Right ventricle myocardium superior (tissue), 1 donor: ENCODE data around the gene ADAM19. TPM values are rescaled to one million over a fixed set of nuclear protein-coding genes. Genes with fewer than 3 reads are reported as not detected.

Experiments
- ATAC-seq: fragments of 200-7000 bp; cut with Tn5 transposase; one replicate; pipeline ENCODE4 v1.9.1; 2020; ENCODE audit warnings: mild to moderate bottlenecking; ENCODE audit not compliant: poor library complexity
- DNase-seq: peaks from one replicate; pipeline ENCODE4 v3.0.0-alpha.2; 2020
- intact Hi-C: fragments of 100-400 bp; cut with DNase I; formaldehyde crosslinking; loops from one replicate; pipeline ENCODE4 v1.11.2; 2022
- total RNA-seq: library from RNA; stranded (reverse); fragmentation: NEBNext Ultra II Directional; extraction: Animal tissue kit (Norgen Biotek cat#: 25700); gene quantifications from one replicate; pipeline ENCODE4 v1.2.1, GENCODE V29; 2021
- donor health status: DM: no; HTN: yes; CAD: no; lungs with severe emphysema.

The ADAM19 gene
- total RNA-seq, 1 donor from 2014 or later: 8.4 TPM

GRCh38 chr5:157599565-157599964, 24.0 kb upstream of the ADAM19 start:
- ATAC-seq: no peak
- intact Hi-C loops: no loop called here
- no peak for DNase-seq

DNA sequence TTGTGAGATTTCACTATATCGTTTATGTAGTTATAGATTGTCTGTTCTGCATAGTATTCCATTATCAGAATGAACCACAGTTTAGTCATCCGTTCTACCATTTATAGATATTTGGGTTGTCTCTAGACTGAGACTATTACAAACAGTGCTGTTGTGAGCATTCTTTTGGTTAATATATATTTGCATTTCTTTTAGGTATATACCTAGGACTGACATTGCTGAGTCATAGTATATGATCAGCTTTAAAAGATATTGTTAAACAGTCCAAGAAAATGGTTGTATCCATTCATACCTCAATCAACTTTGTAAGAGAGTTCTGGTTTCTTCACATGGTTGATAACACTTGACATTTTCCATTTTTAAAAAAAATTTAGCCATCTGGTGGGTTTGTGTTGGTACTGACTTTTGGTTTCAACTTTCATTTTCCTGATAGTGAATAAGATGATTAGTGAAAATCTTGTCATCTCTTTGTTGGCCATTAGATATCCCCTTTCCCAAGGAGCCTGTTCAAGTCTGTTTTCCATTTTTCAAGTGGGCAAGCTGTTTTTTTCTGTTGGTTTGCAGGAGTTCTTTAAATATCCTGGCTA, 22.9 kb upstream of the ADAM19 start:
- DNase-seq (no peak), ATAC-seq (no peak)
- intact Hi-C loops: no loop called here

- no peak for DNase-seq
- ATAC-seq: no peak
- intact Hi-C loops: no loop called here
Measured at GRCh38 chr5:157597277-157597676, 21.7 kb upstream of the ADAM19 start.

DNA sequence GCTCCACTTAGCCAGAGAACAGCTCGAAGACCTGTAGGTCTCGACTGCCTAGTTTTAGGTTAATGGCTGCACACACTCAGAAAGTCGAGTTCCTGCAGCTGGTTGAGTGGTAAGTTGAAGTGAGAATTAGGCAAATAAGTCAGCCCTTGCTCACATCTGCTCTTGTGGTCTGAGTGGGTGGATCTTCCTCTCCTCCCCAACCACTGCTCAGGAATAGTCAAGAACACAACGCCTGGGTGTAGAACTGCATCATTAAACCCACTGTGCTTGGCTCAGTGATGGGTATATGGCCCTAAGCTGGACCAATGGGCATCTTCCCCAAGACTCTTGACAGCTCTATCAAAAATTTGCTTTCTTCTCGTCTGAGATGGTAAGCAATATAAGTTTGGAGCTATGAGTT, 20.9 kb upstream of the ADAM19 start:
- ATAC-seq (no peak), DNase-seq (no peak)
- intact Hi-C loops: no loop called here

DNA sequence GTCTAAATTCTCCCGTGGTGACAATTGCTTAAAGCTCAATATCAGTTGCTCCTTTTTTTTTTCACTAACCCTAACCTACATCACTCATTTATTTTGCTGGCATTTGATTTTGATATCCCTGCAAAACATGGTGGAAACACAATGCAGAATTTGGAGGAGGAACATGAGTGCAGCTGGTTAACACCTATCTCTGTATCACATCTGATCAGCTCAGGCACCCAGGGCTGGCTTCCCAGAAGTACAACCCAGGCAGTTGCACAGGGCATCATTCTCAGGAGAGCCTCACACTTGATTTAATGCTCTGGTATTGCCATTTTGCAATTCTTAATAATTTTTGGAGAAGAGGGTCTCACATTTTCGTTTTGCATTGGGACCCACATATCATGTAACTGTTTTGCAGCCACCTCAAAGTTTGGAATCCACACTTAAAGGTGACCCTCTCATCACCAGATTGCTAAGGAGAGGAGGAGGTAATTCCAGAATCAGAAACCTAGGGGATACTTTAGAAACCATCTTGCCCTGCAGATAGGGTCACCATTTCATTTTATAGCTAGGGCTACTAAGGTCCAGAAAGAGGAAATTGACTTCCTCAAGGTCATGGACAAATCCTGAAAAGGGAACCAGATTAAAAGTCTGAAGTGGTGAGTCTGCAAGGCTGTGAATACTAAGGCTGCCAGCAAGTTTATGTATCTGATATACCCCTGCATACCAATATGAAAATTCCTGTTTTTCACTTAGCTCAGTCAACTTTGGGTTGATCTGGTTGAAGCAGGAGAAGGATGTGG, 19.3 kb upstream of the ADAM19 start:
- intact Hi-C loops: no loop called here
- ATAC-seq: no peak
- no peak for DNase-seq

DNA sequence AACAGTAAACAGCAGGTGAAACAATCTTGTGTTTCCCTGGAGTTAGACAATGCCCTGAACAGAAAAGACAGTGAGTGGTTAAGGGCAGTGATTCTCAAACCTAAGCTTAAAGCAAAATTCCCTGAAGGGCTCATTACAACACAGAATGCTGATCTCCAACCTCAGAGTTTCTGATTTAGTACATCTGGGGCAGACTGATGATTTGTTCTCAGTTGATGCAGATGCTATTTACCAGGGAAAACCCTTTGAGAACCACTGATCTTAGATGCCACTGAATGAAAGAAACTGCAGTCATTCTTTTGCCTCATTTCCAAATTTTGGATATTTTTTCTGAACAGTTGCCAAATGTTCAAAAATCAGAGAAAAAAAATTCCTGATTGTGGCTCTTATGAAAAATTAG, 18.7 kb upstream of the ADAM19 start:
- ATAC-seq (peak; percentile 48), DNase-seq (no peak)
- intact Hi-C loops: no loop called here

- intact Hi-C loops: no loop called here
- ATAC-seq: no peak
Measured at GRCh38 chr5:157593052-157593757, 17.6 kb upstream of the ADAM19 start.

GRCh38 chr5:157592594-157592993, 17.0 kb upstream of the ADAM19 start:
- ATAC-seq: no peak
- DNase-seq: no peak
- intact Hi-C loops: no loop called here

More at GRCh38 chr5:157593052-157593757, 17.6 kb upstream of the ADAM19 start:
- DNase-seq: no peak

- ATAC-seq (no peak), DNase-seq (no peak)
- intact Hi-C loops: no loop called here
Measured at GRCh38 chr5:157590478-157590877, 14.9 kb upstream of the ADAM19 start.

- no peak for DNase-seq
- no peak for ATAC-seq
- intact Hi-C loops: no loop called here
Measured at GRCh38 chr5:157584628-157585027, 9.1 kb upstream of the ADAM19 start.

GRCh38 chr5:157582731-157583620, 7.4 kb upstream of the ADAM19 start:
- intact Hi-C loops: no loop called here
- peak; percentile 93 for ATAC-seq
- DNase-seq: no peak

GRCh38 chr5:157581901-157582300, 6.3 kb upstream of the ADAM19 start:
- intact Hi-C loops: no loop called here
- ATAC-seq: no peak
- no peak for DNase-seq

GRCh38 chr5:157578079-157578780, 2.7 kb upstream of the ADAM19 start:
- ATAC-seq (no peak), DNase-seq (no peak)
- intact Hi-C loops: loop anchor here (10.0 kb wide), 1 partner anchor 137 kb away; no protein-coding TSS in a partner anchor

DNA sequence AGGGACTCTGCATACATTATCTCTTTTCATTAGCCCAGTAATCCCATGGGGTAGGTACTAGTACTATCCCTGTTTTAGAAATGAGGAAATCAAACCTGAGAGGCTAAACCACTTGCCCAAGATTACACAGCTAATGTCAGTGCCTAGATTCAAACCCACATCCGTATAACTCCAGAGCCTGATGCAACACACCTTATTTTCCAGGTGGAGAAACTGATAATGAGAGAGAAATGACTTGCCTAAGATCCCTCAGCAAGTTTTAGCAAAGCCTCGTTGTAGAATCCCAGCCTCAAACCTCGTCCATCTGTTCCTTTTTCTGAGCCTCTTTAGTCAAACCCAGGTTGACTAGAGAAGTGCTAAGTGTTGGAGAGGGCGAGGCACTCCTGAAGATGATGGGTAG, 1.1 kb upstream of the ADAM19 start:
- intact Hi-C loops: loop anchor here (10.0 kb wide), 1 partner anchor 138 kb away; no protein-coding TSS in a partner anchor
- no peak for DNase-seq
- ATAC-seq: no peak

DNA sequence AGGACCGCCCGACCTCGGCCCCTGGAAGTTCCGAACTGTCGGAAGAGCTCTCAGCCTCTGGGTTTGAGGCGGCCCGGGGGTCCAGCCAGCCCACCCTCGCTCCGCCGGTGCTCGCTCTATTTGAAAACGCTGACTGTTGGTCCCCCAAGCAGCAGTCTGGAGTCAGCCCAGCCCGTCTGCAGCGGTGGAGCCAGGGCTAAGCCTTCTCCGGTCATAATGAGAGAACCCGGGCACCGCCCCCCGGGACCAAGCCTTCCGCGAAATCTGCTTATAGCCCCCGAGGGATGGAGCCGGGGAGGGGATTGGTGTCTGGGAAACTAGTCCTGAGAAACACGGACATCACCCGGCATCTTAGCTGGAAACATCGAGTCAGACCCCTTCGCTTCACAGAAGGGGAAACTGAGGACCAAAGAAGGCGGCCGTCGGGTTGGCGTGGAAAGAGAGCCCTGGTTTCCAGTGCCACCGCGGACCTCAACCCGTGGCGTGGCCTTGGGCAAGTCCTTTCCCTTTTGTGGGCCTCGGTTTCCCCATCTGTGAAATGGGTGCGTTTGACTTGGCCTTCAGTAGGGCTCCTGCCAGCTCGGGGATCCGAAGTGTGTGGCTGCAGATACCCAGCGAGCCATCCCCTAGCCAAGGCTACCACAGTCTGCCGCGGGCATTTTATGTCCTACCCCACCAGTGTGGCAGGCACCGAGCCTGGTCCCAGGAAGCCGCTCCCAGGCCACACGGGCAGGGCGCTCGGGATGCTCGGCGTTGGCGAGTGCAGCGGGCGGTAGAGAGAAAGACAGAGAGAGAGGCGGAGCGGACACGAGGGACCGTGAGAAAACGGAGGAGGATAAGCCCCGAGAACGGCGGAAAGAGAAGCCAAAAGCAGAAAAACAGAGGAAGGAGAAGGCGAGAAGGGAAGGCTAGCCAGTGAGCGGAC, 857 bp downstream of the ADAM19 start:
- ATAC-seq (peak; percentile 55), DNase-seq (peak; percentile 66)
- intact Hi-C loops: loop anchor here (10.0 kb wide), 1 partner anchor 140 kb away; no protein-coding TSS in a partner anchor

DNA sequence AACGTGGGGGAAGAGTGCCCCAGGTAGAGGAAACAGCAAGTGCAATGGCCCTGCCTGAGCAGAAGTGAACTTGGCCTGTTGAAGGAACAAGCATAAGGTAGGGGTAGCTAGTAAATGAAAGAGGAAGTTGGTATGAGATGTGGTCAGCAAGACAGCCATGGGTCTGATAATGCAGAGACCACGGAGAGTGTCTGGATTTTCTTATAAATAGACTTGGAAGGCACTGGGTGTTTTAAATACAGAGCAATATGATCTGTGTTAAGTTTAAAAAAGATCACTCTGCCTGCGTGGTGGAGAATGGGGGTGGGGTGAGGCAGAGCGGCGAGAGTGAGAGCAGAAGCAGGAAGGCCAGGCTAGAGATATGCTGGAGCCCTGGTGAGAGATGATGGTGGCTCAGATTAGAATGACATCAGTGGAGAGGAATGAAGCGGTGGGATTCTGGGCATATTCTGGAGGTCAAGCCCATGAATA, 4.2 kb downstream of the ADAM19 start:
- DNase-seq: no peak
- intact Hi-C loops: loop anchor here (10.0 kb wide), 1 partner anchor 143 kb away; no protein-coding TSS in a partner anchor
- ATAC-seq: no peak
